HG03460 (cell line): ENCODE data around the gene GPA33.
A peak's percentile ranks its signal among the peaks of the same experiment; 100 is the strongest.
"Not testable (repeated sequence)": the region's sequence is repeated elsewhere in the genome, so short reads cannot be mapped to it uniquely, and the experiment has no call there.

ENCODE experiments used
- ATAC-seq: cut with Tn5 transposase; IDR thresholded peaks from one replicate; pipeline ENCODE4 v1.9.1; 2021; ENCODE audit not compliant: unreplicated experiment

The GPA33 gene

DNA sequence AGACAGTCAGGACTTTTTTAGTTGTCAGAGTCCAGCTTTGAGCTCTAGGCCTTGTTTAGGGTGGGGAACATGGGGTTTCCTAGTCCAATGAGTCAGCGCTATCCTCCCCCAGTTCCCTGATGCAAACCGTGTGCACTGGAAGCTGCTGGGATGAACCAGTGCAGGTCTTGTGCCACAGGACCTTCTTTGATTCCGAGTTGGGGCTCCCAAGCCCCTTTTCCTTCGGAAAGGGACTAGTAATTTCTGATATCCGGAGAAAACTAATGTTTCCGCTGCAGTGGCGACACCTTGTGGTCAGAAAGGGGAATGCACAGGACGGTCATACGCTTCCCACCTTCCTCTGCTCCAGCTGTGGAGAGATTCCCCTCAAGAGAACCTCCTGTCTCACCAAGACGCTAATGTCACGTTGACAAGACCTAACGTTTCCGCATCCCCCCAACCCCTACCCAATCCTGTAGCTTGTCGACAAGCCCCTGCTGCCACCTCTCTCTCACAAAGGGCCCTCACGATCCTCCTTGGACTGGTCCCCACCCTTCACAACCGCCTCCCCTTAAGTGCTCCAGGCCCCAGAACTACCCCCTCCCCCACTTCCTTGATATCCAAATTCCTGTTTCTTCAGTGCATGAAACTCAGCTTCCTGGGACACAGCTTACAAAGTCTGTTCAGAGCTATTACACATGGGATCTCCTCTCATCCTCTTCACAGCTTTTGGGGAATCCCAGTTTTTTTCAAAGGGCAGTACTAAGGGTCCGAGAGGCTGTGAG is 30.9 kb downstream of the GPA33 start:
- no peak for ATAC-seq

- ATAC-seq: peak; percentile 75
Observed at GRCh38 chr1:167057241-167057688, 32.9 kb downstream of the GPA33 start.

DNA sequence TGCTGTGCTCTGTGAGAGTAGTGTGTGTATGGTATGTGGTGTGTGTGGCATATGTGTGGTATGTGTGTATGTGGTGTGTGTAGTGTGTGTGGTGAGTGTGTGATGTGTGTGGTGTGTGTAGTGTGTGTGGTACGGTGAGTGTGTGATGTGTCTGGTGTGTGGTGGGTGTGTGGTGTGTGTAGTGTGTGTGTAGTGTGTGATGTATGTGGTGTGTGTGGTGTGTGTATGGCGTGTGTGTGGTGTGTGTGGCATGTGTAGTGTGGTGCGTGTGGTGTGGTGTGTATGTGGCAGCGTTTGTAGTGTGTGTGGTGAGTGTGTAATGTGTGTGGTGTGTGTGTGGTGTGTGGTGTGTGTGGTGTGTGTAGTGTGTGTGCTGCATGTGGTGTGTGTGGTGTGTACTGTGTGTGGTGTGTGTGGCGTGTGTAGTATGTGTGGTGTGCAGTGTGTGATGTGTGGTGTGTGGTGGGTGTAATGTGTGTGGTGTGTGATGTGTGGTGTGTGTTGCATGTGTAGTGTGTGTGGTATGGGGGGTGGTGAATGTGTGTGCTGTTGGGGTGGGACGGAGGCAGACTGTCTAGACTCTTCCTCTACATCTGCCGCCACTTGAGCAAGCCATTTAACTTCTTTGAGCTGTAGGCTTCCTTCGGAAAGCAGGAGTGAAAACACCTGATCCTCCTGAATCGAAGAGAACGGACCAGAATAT is 33.5 kb downstream of the GPA33 start:
- ATAC-seq: no peak

DNA sequence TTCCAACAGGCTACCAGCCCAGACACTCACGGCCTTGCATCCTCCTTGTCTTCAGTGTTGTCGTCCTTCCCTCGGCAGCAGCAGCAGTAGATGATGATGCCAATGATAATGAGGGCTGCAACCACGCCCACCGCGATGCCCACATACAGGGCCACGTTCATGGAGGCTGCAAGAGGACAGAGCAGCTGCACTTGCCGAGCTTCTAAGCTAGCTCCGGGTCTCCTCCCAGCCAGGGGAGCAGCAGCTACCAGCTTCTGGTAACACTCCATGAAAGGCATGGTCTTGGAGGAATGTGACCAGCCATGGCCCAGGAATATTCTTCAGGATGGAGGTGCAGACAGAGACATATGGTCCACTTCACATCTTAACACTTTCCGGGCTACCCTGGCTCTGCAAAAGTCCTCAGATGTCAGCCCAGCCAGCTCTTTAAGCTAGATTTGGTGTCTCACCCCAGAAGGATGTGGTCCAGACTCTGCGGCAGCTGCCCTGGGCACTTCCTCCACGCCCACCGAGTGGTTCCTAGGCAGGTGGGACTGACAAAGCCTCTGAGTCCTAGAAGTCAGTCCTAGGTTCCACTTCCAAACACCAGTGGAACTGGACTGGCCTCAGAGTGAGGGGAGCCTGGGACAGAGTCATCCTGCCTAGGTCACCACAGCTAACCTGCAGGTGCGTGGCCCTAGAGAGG is 35.1 kb downstream of the GPA33 start:
- no peak for ATAC-seq

DNA sequence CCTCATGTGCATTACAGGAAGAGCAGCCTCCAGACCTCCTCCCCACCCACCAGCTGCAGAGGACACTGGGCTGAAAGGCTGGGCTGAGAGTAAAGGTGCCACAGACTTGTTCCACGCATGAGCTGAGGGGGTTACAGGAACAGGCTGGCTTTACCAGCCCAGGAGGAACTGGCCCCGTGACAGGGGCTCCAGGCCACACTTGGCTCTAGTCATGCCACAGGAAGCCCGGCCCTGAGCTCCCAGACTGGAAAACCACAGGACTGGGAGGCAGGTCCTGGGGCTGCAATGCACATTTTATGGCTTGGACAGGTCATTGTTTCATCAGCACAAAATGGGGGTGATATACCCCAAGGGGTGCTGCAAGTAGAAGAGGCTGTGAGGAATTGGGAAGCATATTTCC is 35.6 kb downstream of the GPA33 start:
- no peak for ATAC-seq

DNA sequence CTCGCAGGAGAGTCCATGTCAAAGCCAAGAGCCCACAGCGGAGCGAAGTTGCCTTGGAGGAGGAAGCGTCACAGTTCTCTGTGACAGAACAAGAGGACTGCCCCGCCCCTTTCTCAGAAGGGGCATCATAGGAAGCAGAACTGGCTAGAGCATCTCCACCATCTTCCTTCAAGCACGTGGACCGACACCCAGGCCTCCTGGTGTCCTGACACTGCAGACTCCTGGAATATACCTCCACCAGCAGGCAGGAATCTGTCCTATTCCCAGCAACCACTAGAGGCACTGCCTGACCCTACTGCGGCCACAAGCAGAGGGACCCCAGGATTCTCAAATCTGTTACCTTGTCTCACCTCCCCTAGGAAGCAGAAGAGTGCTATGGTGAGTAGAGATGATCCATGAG is 37.8 kb downstream of the GPA33 start:
- no peak for ATAC-seq

- no peak for ATAC-seq
Observed at GRCh38 chr1:167051907-167052306, 38.3 kb downstream of the GPA33 start.

DNA sequence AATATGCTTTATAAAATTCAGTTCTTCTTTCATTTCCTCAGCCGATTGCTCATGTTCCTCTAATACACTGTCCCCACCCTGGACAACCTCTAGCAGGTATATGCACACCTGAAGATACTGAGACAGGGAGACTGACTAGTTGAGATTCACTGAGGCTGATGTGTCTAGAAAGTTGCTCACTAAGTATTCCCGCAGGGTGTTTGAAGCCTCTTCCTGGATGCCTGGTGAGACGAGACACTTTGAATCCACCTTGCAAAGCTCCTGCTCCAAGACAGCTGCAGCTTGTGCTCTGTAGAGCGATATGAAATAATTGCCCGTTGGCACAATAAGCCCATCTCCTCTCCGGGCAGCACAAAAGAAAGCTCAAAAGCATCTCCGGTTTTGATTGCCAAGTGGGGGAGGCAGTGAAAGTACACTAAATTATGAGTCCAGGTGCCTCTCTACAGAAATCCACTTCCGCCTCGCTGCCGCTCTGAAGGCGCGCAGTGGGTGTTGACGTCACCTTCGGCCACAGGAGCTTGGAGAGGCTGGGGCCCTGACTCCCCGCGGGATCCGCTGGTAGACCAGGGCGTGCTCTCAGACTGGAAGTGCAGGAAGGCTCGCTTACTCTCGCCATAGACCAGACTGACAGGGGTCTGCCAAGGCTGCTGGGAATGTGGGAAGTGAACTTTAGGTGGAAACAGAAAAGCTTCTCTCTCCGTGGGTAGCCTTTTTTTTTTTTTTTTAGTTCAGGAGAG is 46.3 kb downstream of the GPA33 start:
- ATAC-seq: peak; percentile 99

- no peak for ATAC-seq
Observed at GRCh38 chr1:167033646-167034045, 56.5 kb downstream of the GPA33 start.

- not testable (repeated sequence) for ATAC-seq
Observed at GRCh38 chr1:167029553-167029952, 60.6 kb downstream of the GPA33 start.

- peak; percentile 84 for ATAC-seq
Observed at GRCh38 chr1:167022384-167022783, 67.8 kb downstream of the GPA33 start.

DNA sequence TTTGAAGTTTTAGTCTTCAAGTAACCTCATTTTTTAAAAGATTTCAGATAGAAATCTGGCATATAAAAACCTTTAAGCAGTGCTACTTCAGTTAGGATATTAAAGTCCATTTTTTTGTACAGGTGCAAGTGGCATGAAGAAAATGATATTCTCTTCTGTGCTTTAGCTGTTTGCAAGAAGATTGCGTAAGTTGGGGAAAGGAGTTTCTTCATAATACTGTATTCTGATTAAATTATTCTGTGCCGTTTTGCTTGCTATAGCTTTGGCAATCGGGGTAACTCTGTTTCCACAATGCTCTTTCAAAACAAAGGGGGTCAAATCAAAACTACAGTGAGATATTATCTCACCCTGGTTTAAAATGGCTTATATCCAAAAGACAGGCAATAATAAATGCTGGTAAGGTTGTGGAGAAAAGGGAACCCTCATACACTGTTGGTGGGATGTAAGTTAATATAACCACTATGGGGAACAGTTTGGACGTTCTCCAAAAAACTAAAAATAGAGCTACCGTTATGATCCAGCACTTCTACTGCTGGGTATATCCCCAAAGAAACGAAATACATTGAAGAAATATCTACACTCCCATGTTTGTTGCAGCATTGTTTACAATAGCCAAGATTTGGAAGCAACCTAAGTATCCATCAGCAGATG is 74.0 kb downstream of the GPA33 start:
- ATAC-seq: no peak

DNA sequence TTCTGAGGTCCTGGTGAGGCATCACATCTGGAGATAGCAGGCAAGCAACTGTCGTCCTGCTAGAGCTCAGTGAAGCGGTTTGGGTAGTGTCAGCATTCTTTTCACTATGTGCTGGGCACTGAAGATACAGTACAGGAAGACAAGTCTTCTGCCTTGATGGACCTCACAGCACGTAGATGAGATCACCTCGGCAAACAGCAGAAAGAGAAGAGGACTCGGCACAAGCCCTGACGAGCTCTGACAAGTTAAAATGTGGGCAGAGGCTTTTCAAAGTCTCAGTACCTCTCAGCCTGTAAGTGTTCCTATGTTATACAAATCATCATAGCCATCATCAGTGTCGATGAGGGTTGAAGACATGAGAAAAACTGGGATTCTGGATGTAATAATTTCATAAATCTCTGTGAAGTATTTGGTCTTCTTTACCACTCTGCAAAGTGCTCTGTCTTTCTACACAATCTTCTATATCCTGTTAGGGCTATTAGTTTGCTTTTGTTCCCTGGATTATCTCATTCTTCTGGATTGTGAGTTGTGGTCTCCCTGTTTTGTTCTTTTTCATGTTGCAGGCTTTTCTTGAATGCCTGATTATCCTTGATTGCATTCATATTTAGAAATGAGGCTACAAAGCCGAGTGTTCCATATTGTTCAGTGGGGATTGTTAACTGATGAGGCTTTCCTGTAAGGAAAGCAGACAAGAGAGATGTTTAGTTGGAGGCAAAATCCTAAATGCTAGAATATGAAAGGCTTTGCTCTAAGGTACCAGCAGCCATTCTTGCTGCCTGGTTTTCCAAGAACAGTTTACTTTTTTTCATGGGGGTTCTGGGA is 76.9 kb downstream of the GPA33 start:
- no peak for ATAC-seq

GRCh38 chr1:167012570-167012969 is 77.6 kb downstream of the GPA33 start:
- ATAC-seq: no peak

GRCh38 chr1:167011560-167012191 is 78.5 kb downstream of the GPA33 start:
- ATAC-seq: no peak

GRCh38 chr1:167003711-167004110 is 86.5 kb downstream of the GPA33 start:
- no peak for ATAC-seq
